Measurements from ENCODE around the gene ST8SIA6.
"Not testable (repeated sequence)": the region's sequence is repeated elsewhere in the genome, so short reads cannot be mapped to it uniquely, and the experiment has no call there.

Gene ST8SIA6

GRCh38 chr10:17457083-17457482, 2.7 kb upstream of the ST8SIA6 start:
- no peak for DNase-seq (ENCODE audit: low read depth)

- DNase-seq (ENCODE audit: low read depth), result no peak
These were observed 1.7 kb upstream of the ST8SIA6 start for GRCh38 chr10:17456032-17456548.

- DNase-seq (ENCODE audit: low read depth), result no peak
These were observed 673 bp upstream of the ST8SIA6 start for GRCh38 chr10:17455015-17455520.

- no peak for DNase-seq (ENCODE audit: low read depth)
These were observed 863 bp downstream of the ST8SIA6 start for GRCh38 chr10:17453373-17454091.

GRCh38 chr10:17453035-17453372, 1.4 kb downstream of the ST8SIA6 start:
- DNase-seq (ENCODE audit: low read depth), result no peak

- DNase-seq (ENCODE audit: low read depth), result no peak
These were observed 2.1 kb downstream of the ST8SIA6 start for GRCh38 chr10:17452060-17452841.

- DNase-seq (ENCODE audit: low read depth), result no peak
These were observed 4.4 kb downstream of the ST8SIA6 start for GRCh38 chr10:17450024-17450423.

- no peak for DNase-seq (ENCODE audit: low read depth)
These were observed 8.9 kb downstream of the ST8SIA6 start for GRCh38 chr10:17445400-17445998.

- no peak for DNase-seq (ENCODE audit: low read depth)
These were observed 10.0 kb downstream of the ST8SIA6 start for GRCh38 chr10:17444388-17444714.

GRCh38 chr10:17443707-17444387, 10.5 kb downstream of the ST8SIA6 start:
- no peak for DNase-seq (ENCODE audit: low read depth)

GRCh38 chr10:17438583-17438982, 15.8 kb downstream of the ST8SIA6 start:
- DNase-seq (ENCODE audit: low read depth), result no peak

GRCh38 chr10:17436578-17436977, 17.8 kb downstream of the ST8SIA6 start:
- not testable (repeated sequence) for DNase-seq (ENCODE audit: low read depth)

- no peak for DNase-seq (ENCODE audit: low read depth)
These were observed 18.4 kb downstream of the ST8SIA6 start for GRCh38 chr10:17435953-17436352.

GRCh38 chr10:17435187-17435586, 19.2 kb downstream of the ST8SIA6 start:
- DNase-seq (ENCODE audit: low read depth), result no peak

GRCh38 chr10:17432723-17433122, 21.7 kb downstream of the ST8SIA6 start:
- DNase-seq (ENCODE audit: low read depth), result no peak

- no peak for DNase-seq (ENCODE audit: low read depth)
These were observed 22.5 kb downstream of the ST8SIA6 start for GRCh38 chr10:17431871-17432311.

- DNase-seq (ENCODE audit: low read depth), result peak; percentile 47
These were observed 23.6 kb downstream of the ST8SIA6 start for GRCh38 chr10:17430647-17431355.

- DNase-seq (ENCODE audit: low read depth), result no peak
These were observed 24.9 kb downstream of the ST8SIA6 start for GRCh38 chr10:17429490-17429889.

- DNase-seq (ENCODE audit: low read depth), result peak; percentile 55
These were observed 25.9 kb downstream of the ST8SIA6 start for GRCh38 chr10:17428351-17429097.

GRCh38 chr10:17427666-17428350, 26.6 kb downstream of the ST8SIA6 start:
- no peak for DNase-seq (ENCODE audit: low read depth)
